ENCODE measurements around the gene KBTBD12. TPM values are rescaled to one million over a fixed set of nuclear protein-coding genes. Genes with fewer than 3 reads are reported as not detected.

The KBTBD12 gene
- polyA plus RNA-seq, 1 of the 3 experiments (the other 2 are of a cell fraction) = not detected

DNA sequence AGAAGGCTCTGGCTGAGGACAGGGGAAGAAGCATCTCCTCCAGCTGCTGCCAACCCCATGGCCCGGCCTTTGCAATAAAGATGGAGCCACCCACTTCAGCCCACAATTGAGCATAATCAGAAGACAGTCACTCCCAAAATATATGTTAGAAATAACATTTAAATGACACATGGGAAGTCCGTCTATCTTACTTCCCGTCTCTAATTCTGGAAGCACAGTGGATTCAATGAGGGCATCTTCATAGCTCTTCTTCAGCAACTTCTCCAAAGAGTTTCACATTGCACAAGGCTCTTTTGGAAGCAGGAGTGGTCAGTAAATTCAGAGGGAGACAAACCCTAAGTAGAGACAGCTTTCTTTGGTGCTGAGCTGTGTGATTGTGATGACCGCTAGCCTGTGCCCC lies 70.2 kb downstream of the KBTBD12 start:
- no peaks in the 10 kb centered on the region for H3K9me2 ChIP-seq
- no peak for DNase-seq
- TF ChIP-seq GABPA (IDR thresholded peaks at IDR 0.05; ENCODE audit: low read depth) = no peak
- no peak for TF ChIP-seq SMC3 (IDR thresholded peaks at IDR 0.05; ENCODE audit: low read depth, low read length)
- no peak for TF ChIP-seq FOXM1 (IDR thresholded peaks at IDR 0.05; ENCODE audit: low read depth)
- no peak for TF ChIP-seq ZBTB33 (IDR thresholded peaks at IDR 0.05; ENCODE audit: borderline replicate concordance, low read depth)
- TF ChIP-seq, protein P1, sequence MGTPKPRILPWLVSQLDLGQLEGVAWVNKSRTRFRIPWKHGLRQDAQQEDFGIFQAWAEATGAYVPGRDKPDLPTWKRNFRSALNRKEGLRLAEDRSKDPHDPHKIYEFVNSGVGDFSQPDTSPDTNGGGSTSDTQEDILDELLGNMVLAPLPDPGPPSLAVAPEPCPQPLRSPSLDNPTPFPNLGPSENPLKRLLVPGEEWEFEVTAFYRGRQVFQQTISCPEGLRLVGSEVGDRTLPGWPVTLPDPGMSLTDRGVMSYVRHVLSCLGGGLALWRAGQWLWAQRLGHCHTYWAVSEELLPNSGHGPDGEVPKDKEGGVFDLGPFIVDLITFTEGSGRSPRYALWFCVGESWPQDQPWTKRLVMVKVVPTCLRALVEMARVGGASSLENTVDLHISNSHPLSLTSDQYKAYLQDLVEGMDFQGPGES (IDR thresholded peaks at IDR 0.05; ENCODE audit: low read depth, low read length) = no peak
- no peak for TF ChIP-seq CHD2 (IDR thresholded peaks at IDR 0.05; ENCODE audit: low read length, partially characterized antibody)
- TF ChIP-seq GATA2 (CRISPR knock-in tag; IDR thresholded peaks at IDR 0.05) = no peak
- no peak for TF ChIP-seq PBX3 (IDR thresholded peaks at IDR 0.05)
- H4K20me1 ChIP-seq (ENCODE audit: insufficient read depth) = no peaks in the 10 kb centered on the region
- H3K79me2 ChIP-seq (ENCODE audit: insufficient read depth) = no peaks in the 10 kb centered on the region
- H3K9me3 ChIP-seq = no peaks in the 10 kb centered on the region
- no peak overlapping the region for H3K9ac ChIP-seq
- ChIA-PET POLR2A (no interaction called here), CTCF (interaction anchor here (1.0 to 1.4 kb wide), 4 partner anchors 11 to 333 kb away, joined by 3 to 4 read pairs (median 3); no protein-coding TSS in a partner anchor)
- H3F3A ChIP-seq (replicated peaks; ENCODE audit: insufficient read depth) = no peaks in the 10 kb centered on the region
- no peak overlapping the region for H3K4me2 ChIP-seq
- 61% methylated on average over 3 of the region's 4 CpGs for WGBS (ENCODE audit: low lambda C conversion rate)
- no peak overlapping the region for H3K4me3 ChIP-seq (ENCODE audit: low read depth in 2 of 2, low read length in 1 of 2)
- H3K27ac ChIP-seq (ENCODE audit: low read depth in 2 of 2, low read length in 1 of 2) = no peak overlapping the region
- H3K36me3 ChIP-seq (replicated peaks in 1 of 2; ENCODE audit: control insufficient read depth in 1 of 2, insufficient read depth in 2 of 2, low read length in 1 of 2) = no peaks in the 10 kb centered on the region
- H3K4me1 ChIP-seq (ENCODE audit: control insufficient read depth in 1 of 2, insufficient read depth in 2 of 2, low read depth in 1 of 2, low read length in 1 of 2) = peaks cover 0 to 11% of the 10 kb centered on the region in 2 experiments; a peak in 1 of 4 replicates
- H2AFZ ChIP-seq (ENCODE audit: low read depth) = no peak overlapping the region
- H3K27me3 ChIP-seq (ENCODE audit: insufficient read depth) = no peaks in the 10 kb centered on the region

DNA sequence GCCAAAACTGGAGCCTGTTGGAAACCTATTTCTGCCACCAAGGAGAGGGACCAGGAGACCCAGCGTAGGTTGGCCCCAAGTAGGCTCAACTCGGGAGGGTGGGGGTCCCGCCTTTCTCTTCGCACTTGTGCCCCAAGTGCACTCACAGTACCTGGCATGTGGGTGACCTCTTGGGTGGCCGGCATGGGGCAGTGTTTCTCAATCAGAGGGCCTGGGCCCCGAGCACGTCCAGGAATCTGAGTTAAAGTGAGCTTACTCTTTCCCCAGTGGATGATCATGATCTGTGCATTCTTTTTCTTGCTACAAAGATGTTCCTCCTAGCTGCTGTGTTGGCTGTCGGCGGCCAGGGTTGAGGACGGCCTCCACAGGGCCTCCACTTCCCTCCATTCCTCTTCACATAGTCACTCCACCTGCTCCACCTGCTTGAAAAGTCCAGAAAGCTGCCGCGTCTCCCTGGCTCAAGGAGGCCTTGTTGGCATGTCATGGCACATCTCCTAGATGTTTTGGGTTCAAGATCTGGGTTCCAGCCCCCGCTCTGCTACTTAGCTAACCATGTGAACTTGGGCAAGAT lies 70.7 kb downstream of the KBTBD12 start:
- H3K9me3 ChIP-seq = no peaks in the 10 kb centered on the region
- H3K9me2 ChIP-seq = no peaks in the 10 kb centered on the region
- H3K27me3 ChIP-seq (ENCODE audit: insufficient read depth) = no peaks in the 10 kb centered on the region
- no peak overlapping the region for H3K4me2 ChIP-seq
- no peak for TF ChIP-seq TCF12 (IDR thresholded peaks at IDR 0.05)
- TF ChIP-seq JUND (IDR thresholded peaks at IDR 0.05) = no peak
- TF ChIP-seq ELF1 (IDR thresholded peaks at IDR 0.05) = no peak
- TF ChIP-seq RCOR1 (IDR thresholded peaks at IDR 0.05; ENCODE audit: low read length) = no peak
- TF ChIP-seq EP300 (IDR thresholded peaks at IDR 0.05; ENCODE audit: borderline replicate concordance in 1 of 2, low read depth in 1 of 2, low read length in 1 of 2) = no peak
- TF ChIP-seq EZH2phosphoT487 (IDR thresholded peaks at IDR 0.05; ENCODE audit: borderline replicate concordance, low read depth) = no peak
- no peak for TF ChIP-seq USF2 (IDR thresholded peaks at IDR 0.05; ENCODE audit: borderline replicate concordance, low read depth, low read length)
- DNase-seq = no peak
- H2AFZ ChIP-seq (ENCODE audit: low read depth) = no peak overlapping the region
- H3F3A ChIP-seq (replicated peaks; ENCODE audit: insufficient read depth) = no peaks in the 10 kb centered on the region
- no peak overlapping the region for H3K4me3 ChIP-seq (ENCODE audit: low read depth in 2 of 2, low read length in 1 of 2)
- H3K4me1 ChIP-seq (ENCODE audit: control insufficient read depth in 1 of 2, insufficient read depth in 2 of 2, low read depth in 1 of 2, low read length in 1 of 2) = peaks cover 0 to 11% of the 10 kb centered on the region in 2 experiments; a peak in 1 of 4 replicates
- H4K20me1 ChIP-seq (ENCODE audit: insufficient read depth) = no peaks in the 10 kb centered on the region
- H3K9ac ChIP-seq = no peak overlapping the region
- H3K27ac ChIP-seq (ENCODE audit: low read depth in 2 of 2, low read length in 1 of 2) = no peak overlapping the region
- 77% methylated on average over 6 of the region's 13 CpGs for WGBS (ENCODE audit: low lambda C conversion rate)
- no peaks in the 10 kb centered on the region for H3K79me2 ChIP-seq (ENCODE audit: insufficient read depth)
- POLR2A ChIA-PET = no interaction called here
- no peaks in the 10 kb centered on the region for H3K36me3 ChIP-seq (replicated peaks in 1 of 2; ENCODE audit: control insufficient read depth in 1 of 2, insufficient read depth in 2 of 2, low read length in 1 of 2)
- CTCF ChIA-PET = interaction anchor here (1.0 to 1.2 kb wide), 3 partner anchors 11 to 333 kb away, joined by 3 to 4 read pairs (median 4); no protein-coding TSS in a partner anchor
